Nephron progenitor cell (in vitro differentiated cells): ENCODE measurements around the gene URI1.

Source experiments
- DNase-seq: peaks from one replicate; pipeline ENCODE4 v3.0.0; 2021
- H3K27ac Mint-ChIP-seq: 2 replicates; pipeline ENCODE4 v1.8.0; 2021; ENCODE audit warnings: mild to moderate bottlenecking, moderate library complexity, mixed read lengths
- H3K27me3 Mint-ChIP-seq: 2 replicates; pipeline ENCODE4 v1.8.0; 2021; ENCODE audit warnings: mild to moderate bottlenecking, low read depth, mixed read lengths; ENCODE audit not compliant: poor library complexity
- H3K36me3 Mint-ChIP-seq: 2 replicates; pipeline ENCODE4 v1.8.0; 2021; ENCODE audit warnings: low read depth, mixed read lengths
- H3K4me1 Mint-ChIP-seq: 2 replicates; pipeline ENCODE4 v1.8.0; 2021; ENCODE audit warnings: mixed read lengths
- H3K4me3 Mint-ChIP-seq: 2 replicates; pipeline ENCODE4 v1.8.0; 2021; ENCODE audit warnings: mild to moderate bottlenecking, moderate library complexity, mixed read lengths
- H3K9me3 Mint-ChIP-seq: 2 replicates; pipeline ENCODE4 v1.8.0; 2021; ENCODE audit warnings: mild to moderate bottlenecking, moderate library complexity, mixed read lengths
- CTCF ChIP-seq: fragments of 200-600 bp; sonication (generic); IDR thresholded peaks from 2 replicates; pipeline ENCODE4 v1.5.0; 2021; ENCODE audit warnings: antibody characterized with exemption

URI1 gene

GRCh38 chr19:29983568-29983967 lies 41.5 kb downstream of the URI1 start:
- Mint-ChIP-seq H3K4me1 (peaks cover 5% of the 10 kb centered on the region), H3K4me3 (no peak overlapping the region), H3K9me3 (peaks cover 3% of the 10 kb centered on the region), H3K36me3 (peaks cover 55% of the 10 kb centered on the region), H3K27ac (no peak overlapping the region), H3K27me3 (peaks cover 2% of the 10 kb centered on the region)
- DNase-seq, result no peak
- TF ChIP-seq CTCF, result no peak

DNA sequence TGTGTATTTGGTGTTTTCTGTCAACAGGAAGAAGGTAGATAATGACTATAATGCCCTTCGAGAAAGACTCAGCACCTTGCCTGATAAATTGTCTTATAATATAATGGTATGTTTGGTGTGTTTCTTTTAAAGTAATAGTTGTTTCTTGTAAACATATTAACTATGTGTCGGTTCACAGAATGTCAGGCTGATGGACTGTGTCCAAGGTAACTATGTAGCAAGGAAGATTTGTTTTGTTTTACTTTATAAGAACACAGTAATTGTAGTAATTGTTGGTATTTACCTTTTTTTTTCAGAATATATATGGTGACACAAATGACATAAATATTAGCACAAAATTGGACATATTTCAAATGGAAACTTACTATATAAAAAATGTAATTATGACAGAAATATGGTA lies 43.2 kb downstream of the URI1 start:
- Mint-ChIP-seq H3K27me3 (peaks cover 2% of the 10 kb centered on the region), H3K4me1 (peaks cover 6% of the 10 kb centered on the region)
- no peak for DNase-seq

DNA sequence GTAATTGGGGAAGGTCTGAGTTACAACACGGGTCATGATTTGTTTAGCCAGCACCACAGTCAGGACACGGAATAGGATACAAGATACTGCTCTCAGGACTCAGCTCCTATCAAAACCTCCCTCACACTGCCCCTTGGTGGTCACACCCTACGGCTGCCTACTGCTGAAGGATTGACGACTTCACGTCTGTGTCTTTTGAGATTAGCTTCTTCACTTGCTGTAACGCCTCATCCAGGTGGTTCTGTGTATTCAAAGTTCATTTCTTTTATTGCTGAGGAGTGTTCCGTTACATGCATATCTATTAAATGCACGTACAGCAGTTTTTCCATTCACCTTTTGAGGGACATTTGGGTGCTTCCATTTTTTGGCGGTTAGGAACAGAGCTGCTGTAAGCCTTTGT lies 46.3 kb downstream of the URI1 start:
- Mint-ChIP-seq H3K36me3 (peaks cover 88% of the 10 kb centered on the region), H3K9me3 (peaks cover 41% of the 10 kb centered on the region), H3K4me1 (peaks cover 6% of the 10 kb centered on the region), H3K27me3 (peaks cover 2% of the 10 kb centered on the region), H3K4me3 (no peak overlapping the region), H3K27ac (no peak overlapping the region)
- no peak for DNase-seq
- no peak for TF ChIP-seq CTCF

More for the DNA sequence above, 43.2 kb downstream of the URI1 start:
- no peak for TF ChIP-seq CTCF
- H3K4me3 Mint-ChIP-seq, result no peak overlapping the region
- H3K9me3 Mint-ChIP-seq, result peaks cover 10% of the 10 kb centered on the region
- no peak overlapping the region for H3K27ac Mint-ChIP-seq
- peaks cover 65% of the 10 kb centered on the region for H3K36me3 Mint-ChIP-seq

DNA sequence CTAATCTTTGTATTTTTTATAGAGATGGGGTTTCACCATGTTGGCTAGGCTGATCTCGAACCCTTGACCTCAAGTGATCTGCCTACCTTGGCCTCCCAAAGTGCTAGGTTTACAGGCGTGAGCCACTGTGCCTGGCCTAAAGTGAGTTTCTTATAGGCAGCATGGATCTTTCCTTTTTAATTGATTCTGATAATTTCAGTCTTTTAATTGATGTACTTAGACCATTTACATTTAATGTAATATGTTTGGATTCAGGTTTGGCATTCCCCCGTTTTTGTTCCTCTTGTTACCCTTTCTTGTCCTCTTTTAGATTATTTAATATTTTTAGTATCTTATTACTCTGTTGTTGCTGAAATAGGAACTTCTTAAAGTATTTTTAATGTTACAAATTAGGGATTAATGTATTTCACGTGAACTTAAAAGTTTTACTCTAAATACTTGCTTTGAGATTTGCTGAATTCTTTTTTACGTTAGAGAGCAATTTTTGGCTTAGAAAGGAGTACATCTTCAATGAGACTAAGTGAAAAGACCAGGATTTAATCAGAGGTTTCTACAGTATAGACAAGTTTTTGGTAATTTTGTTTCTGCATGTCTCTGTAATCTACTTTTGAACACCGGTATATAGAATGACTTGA lies 50.3 kb downstream of the URI1 start:
- Mint-ChIP-seq H3K4me1 (peaks cover 6% of the 10 kb centered on the region), H3K27ac (no peak overlapping the region), H3K36me3 (peaks cover 93% of the 10 kb centered on the region), H3K9me3 (peaks cover 76% of the 10 kb centered on the region), H3K27me3 (no peaks in the 10 kb centered on the region), H3K4me3 (no peak overlapping the region)
- DNase-seq, result no peak
- TF ChIP-seq CTCF, result no peak

DNA sequence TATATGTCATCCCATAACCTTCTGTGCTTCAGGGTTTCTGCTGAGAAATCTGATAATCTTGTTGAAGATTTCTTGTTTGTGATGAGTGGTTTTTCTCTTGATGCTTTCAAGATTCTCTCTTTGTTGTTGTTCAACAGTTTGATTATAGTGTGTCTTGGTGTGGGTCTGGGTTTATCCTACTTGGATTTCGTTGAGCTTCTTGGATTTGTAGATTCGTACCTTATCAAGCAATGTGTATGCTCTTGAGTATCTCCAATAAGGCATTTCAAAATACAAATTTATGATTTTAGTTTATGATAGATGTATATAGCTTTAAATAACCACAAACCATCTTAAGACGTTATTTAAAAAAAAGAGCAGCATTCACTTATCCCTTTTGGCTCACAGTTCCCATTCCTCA lies 57.5 kb downstream of the URI1 start:
- H3K4me3 Mint-ChIP-seq, result no peak overlapping the region
- no peak for TF ChIP-seq CTCF
- no peak for DNase-seq
- H3K27me3 Mint-ChIP-seq, result no peaks in the 10 kb centered on the region
- H3K4me1 Mint-ChIP-seq, result peaks cover 24% of the 10 kb centered on the region
- no peak overlapping the region for H3K27ac Mint-ChIP-seq
- H3K36me3 Mint-ChIP-seq, result peaks cover 76% of the 10 kb centered on the region
- H3K9me3 Mint-ChIP-seq, result peaks cover 73% of the 10 kb centered on the region

DNA sequence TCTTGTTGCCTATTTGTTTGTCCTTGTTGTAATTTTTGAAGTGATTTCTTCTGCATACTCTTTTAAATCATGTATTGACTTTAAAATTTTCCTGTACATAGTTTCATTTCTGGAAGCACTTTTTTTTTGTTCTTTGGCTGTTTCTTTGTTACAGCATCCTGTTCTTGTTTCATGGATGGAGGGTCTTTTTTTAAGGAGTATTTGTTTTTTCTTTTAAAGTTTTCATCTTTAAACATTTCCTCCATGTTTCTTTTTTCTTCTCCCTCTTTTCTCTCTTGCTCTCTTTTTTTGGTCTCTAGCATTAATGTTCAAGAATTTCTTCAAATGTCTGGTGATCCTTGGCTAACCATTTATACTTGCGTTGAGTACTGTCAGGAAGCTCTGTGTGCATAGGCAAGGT lies 58.8 kb downstream of the URI1 start:
- H3K9me3 Mint-ChIP-seq, result peaks cover 59% of the 10 kb centered on the region
- DNase-seq, result no peak
- TF ChIP-seq CTCF, result no peak
- no peak overlapping the region for H3K4me3 Mint-ChIP-seq
- peaks cover 70% of the 10 kb centered on the region for H3K36me3 Mint-ChIP-seq
- H3K27ac Mint-ChIP-seq, result peak overlapping the region; percentile 49
- H3K4me1 Mint-ChIP-seq, result peaks cover 38% of the 10 kb centered on the region
- no peaks in the 10 kb centered on the region for H3K27me3 Mint-ChIP-seq
